Type B pancreatic cell (in vitro differentiated cells): ENCODE data around the gene SEC24D. TPM values are rescaled to one million over a fixed set of nuclear protein-coding genes. Genes with fewer than 3 reads are reported as not detected.

Source experiments
- DNase-seq: peaks from one replicate; pipeline ENCODE4 v3.0.0; 2021; ENCODE audit warnings: mixed read lengths; ENCODE audit not compliant: unreplicated experiment; ENCODE audit errors: extremely low spot score
- H3K27ac Mint-ChIP-seq: 2 replicates; pipeline ENCODE4 v1.8.0; 2021; ENCODE audit warnings: mild to moderate bottlenecking, mixed read lengths
- H3K27me3 Mint-ChIP-seq: 2 replicates; pipeline ENCODE4 v1.8.0; 2021; ENCODE audit warnings: mixed read lengths
- H3K36me3 Mint-ChIP-seq: 2 replicates; pipeline ENCODE4 v1.8.0; 2021; ENCODE audit warnings: mixed read lengths
- H3K4me1 Mint-ChIP-seq: one replicate; pipeline ENCODE4 v1.8.0; 2021; ENCODE audit warnings: mixed read lengths; ENCODE audit not compliant: unreplicated experiment
- H3K4me3 Mint-ChIP-seq: 2 replicates; pipeline ENCODE4 v1.8.0; 2021; ENCODE audit warnings: mild to moderate bottlenecking, mixed read lengths
- H3K9me3 Mint-ChIP-seq: 2 replicates; pipeline ENCODE4 v1.8.0; 2021; ENCODE audit warnings: mixed read lengths
- CTCF ChIP-seq: fragments of 200-600 bp; sonication (generic); conservative IDR thresholded peaks from 2 replicates; pipeline ENCODE4 v1.5.0; 2021; ENCODE audit warnings: antibody characterized with exemption, mild to moderate bottlenecking
- total RNA-seq: library from RNA; stranded (reverse); gene quantifications from 2 replicates; pipeline ENCODE4 v1.2.1, GENCODE V29; 2021; ENCODE audit warnings: low replicate concordance

SEC24D gene
- total RNA-seq, 1 donor from 2014 or later = 53.9 TPM

- no peaks in the 10 kb centered on the region for H3K9me3 Mint-ChIP-seq
- TF ChIP-seq CTCF = no peak
- no peak overlapping the region for H3K27ac Mint-ChIP-seq
- no peaks in the 10 kb centered on the region for H3K36me3 Mint-ChIP-seq
- peaks cover 8% of the 10 kb centered on the region for H3K27me3 Mint-ChIP-seq
- no peak for DNase-seq
- H3K4me1 Mint-ChIP-seq = no peaks in the 10 kb centered on the region
- no peak overlapping the region for H3K4me3 Mint-ChIP-seq
These were observed 7.3 kb upstream of the SEC24D start for GRCh38 chr4:118843237-118843636.

GRCh38 chr4:118842055-118842454, 6.1 kb upstream of the SEC24D start:
- no peaks in the 10 kb centered on the region for H3K4me1 Mint-ChIP-seq
- H3K36me3 Mint-ChIP-seq = no peaks in the 10 kb centered on the region
- no peak overlapping the region for H3K27ac Mint-ChIP-seq
- DNase-seq = no peak
- H3K27me3 Mint-ChIP-seq = peaks cover 8% of the 10 kb centered on the region
- TF ChIP-seq CTCF = no peak
- no peak overlapping the region for H3K4me3 Mint-ChIP-seq
- H3K9me3 Mint-ChIP-seq = no peaks in the 10 kb centered on the region

- no peak overlapping the region for H3K4me3 Mint-ChIP-seq
- H3K4me1 Mint-ChIP-seq = peaks cover 7% of the 10 kb centered on the region
- peaks cover 3% of the 10 kb centered on the region for H3K36me3 Mint-ChIP-seq
- no peak overlapping the region for H3K27ac Mint-ChIP-seq
- no peak for TF ChIP-seq CTCF
- no peak for DNase-seq
- H3K9me3 Mint-ChIP-seq = no peaks in the 10 kb centered on the region
- peaks cover 8% of the 10 kb centered on the region for H3K27me3 Mint-ChIP-seq
These were observed 3.4 kb upstream of the SEC24D start for GRCh38 chr4:118839221-118839927.

DNA sequence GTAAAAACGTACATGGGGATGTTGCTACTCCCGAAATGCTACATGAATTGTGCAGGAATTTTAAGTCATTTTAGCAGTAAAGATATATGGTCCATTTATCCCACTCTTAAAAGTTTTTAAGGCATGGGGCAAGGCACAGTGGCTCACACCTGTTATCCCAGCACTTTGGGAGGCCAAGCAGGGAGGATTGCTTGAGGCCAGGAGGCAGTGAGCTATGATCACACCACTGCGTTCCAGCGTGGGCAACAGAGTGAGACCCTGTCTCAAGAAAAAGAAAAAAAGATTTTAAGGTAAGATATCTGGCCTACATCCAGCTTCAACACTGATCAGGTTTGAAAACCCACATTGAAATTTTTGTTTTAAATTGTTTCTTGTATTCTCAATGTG, 1.2 kb upstream of the SEC24D start:
- Mint-ChIP-seq H3K27ac (peak overlapping the region; percentile 97), H3K9me3 (no peaks in the 10 kb centered on the region)

DNA sequence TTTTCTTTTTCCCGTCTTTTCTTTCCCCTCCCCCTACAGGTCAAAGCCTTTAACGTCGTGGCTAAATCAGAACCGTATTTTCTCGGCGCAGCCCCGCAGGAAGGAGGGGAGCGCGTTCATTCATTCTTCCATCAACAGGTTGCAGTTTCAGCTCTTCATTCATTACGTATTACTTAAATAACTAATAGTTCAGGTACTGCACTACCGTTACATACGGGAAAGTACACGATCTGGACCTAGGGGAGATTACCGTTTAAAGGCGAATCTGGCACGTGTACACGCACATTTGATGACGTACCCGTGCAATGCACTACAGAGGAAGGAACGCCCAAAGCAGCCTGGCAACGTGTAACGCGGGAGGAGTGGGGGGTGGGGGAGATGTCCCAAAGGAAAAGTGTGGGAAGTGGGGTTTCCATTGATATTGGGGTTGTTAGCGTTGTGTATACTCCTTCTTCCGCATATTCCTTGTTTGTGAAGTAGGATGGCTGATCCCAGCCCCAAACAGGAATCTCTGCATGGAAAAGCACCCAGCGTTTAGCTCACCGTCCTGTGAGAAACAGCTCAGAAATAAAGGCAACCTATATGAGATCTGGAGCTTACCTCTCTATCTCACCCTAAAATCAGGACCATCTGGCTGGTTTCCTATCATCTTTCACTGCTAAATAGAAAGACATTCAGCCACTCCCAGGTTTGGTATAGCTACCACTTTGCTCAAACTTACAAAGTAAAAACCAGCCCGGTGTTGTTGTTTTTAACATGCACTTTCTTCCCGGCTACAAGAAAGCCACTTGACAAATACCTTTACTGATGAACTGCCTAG, 585 bp upstream of the SEC24D start:
- Mint-ChIP-seq H3K4me3 (peak overlapping the region; percentile 94), H3K4me1 (peaks cover 11% of the 10 kb centered on the region), H3K27me3 (peaks cover 8% of the 10 kb centered on the region), H3K36me3 (peaks cover 12% of the 10 kb centered on the region), H3K27ac (peak overlapping the region; percentile 97), H3K9me3 (no peaks in the 10 kb centered on the region)
- peak; percentile 43 for TF ChIP-seq CTCF
- no peak for DNase-seq

More for the DNA sequence above, 1.2 kb upstream of the SEC24D start:
- Mint-ChIP-seq H3K4me1 (peaks cover 11% of the 10 kb centered on the region), H3K4me3 (peak overlapping the region; percentile 94), H3K27me3 (peaks cover 8% of the 10 kb centered on the region), H3K36me3 (peaks cover 8% of the 10 kb centered on the region)
- TF ChIP-seq CTCF = no peak
- no peak for DNase-seq
